NT2/D1 (cell line): ENCODE data around the gene S100A9.

Experiments
- DNase-seq: peaks from one replicate; pipeline ENCODE4 v3.0.0-alpha.2; 2011; ENCODE audit warnings: low read depth, low spot score
- H3K27me3 ChIP-seq: 2 replicates; pipeline ENCODE4 v1.6.0; 2011; ENCODE audit warnings: mild to moderate bottlenecking; ENCODE audit not compliant: insufficient read length, insufficient read depth
- H3K36me3 ChIP-seq: 2 replicates; pipeline ENCODE4 v1.6.1; 2011; ENCODE audit warnings: mild to moderate bottlenecking, low read length, mixed read lengths; ENCODE audit not compliant: insufficient read depth, insufficient read length
- H3K4me1 ChIP-seq: 2 replicates; pipeline ENCODE4 v1.5.1; 2011; ENCODE audit not compliant: insufficient read depth, insufficient read length
- H3K4me3 ChIP-seq: 2 replicates; pipeline ENCODE4 v1.5.1; 2011; ENCODE audit warnings: low read depth; ENCODE audit not compliant: insufficient read length
- H3K9ac ChIP-seq: 2 replicates; pipeline ENCODE4 v1.6.0; 2011; ENCODE audit warnings: low read depth; ENCODE audit not compliant: insufficient read length
- H3K9me3 ChIP-seq: 2 replicates; pipeline ENCODE4 v1.5.1; 2011; ENCODE audit warnings: mild to moderate bottlenecking, low read length; ENCODE audit not compliant: insufficient read depth
- SUZ12 ChIP-seq: IDR thresholded peaks from 2 replicates; pipeline ENCODE4 v1.6.1; 2011; ENCODE audit not compliant: insufficient read length, insufficient read depth; ENCODE audit errors: extremely low read depth
- YY1 ChIP-seq: IDR thresholded peaks from 2 replicates; pipeline ENCODE4 v1.6.1; 2011; ENCODE audit not compliant: insufficient read length, insufficient read depth
- ZNF274 ChIP-seq: IDR thresholded peaks from 2 replicates; pipeline ENCODE4 v1.6.1; 2011; ENCODE audit warnings: mild to moderate bottlenecking, low read depth, low read length

Gene S100A9

GRCh38 chr1:153322568-153322967 lies 35.1 kb upstream of the S100A9 start:
- no peak for TF ChIP-seq YY1
- no peak for TF ChIP-seq SUZ12
- no peak for TF ChIP-seq ZNF274
- DNase-seq, result no peak

GRCh38 chr1:153324912-153325311 lies 32.7 kb upstream of the S100A9 start:
- DNase-seq, result no peak
- H3K27me3 ChIP-seq, result no peaks in the 10 kb centered on the region
- H3K4me3 ChIP-seq, result no peak overlapping the region
- no peak for TF ChIP-seq YY1
- no peaks in the 10 kb centered on the region for H3K4me1 ChIP-seq
- H3K36me3 ChIP-seq, result no peaks in the 10 kb centered on the region
- H3K9me3 ChIP-seq, result peaks cover 42% of the 10 kb centered on the region
- no peak overlapping the region for H3K9ac ChIP-seq

More at GRCh38 chr1:153322568-153322967, 35.1 kb upstream of the S100A9 start:
- Histone ChIP-seq H3K4me3 (no peak overlapping the region), H3K27me3 (no peaks in the 10 kb centered on the region), H3K36me3 (no peaks in the 10 kb centered on the region), H3K9me3 (peaks cover 32% of the 10 kb centered on the region), H3K9ac (no peak overlapping the region), H3K4me1 (no peaks in the 10 kb centered on the region)

- peaks cover 13% of the 10 kb centered on the region for H3K9me3 ChIP-seq
- no peaks in the 10 kb centered on the region for H3K36me3 ChIP-seq
- DNase-seq, result no peak
- no peaks in the 10 kb centered on the region for H3K4me1 ChIP-seq
- TF ChIP-seq YY1 (no peak), ZNF274 (no peak), SUZ12 (no peak)
- no peak overlapping the region for H3K9ac ChIP-seq
- no peaks in the 10 kb centered on the region for H3K27me3 ChIP-seq
- no peak overlapping the region for H3K4me3 ChIP-seq
Observed at GRCh38 chr1:153333902-153334301, 23.8 kb upstream of the S100A9 start.

- H3K9ac ChIP-seq, result no peak overlapping the region
- TF ChIP-seq YY1 (no peak), SUZ12 (no peak), ZNF274 (no peak)
- no peak for DNase-seq
- no peaks in the 10 kb centered on the region for H3K36me3 ChIP-seq
- H3K9me3 ChIP-seq, result peaks cover 11% of the 10 kb centered on the region
- no peaks in the 10 kb centered on the region for H3K4me1 ChIP-seq
- H3K4me3 ChIP-seq, result no peak overlapping the region
- no peaks in the 10 kb centered on the region for H3K27me3 ChIP-seq
Observed at GRCh38 chr1:153336650-153337049, 21.0 kb upstream of the S100A9 start.

- Histone ChIP-seq H3K4me1 (no peaks in the 10 kb centered on the region), H3K9me3 (no peaks in the 10 kb centered on the region; the same call in 1 of the 2 replicates), H3K4me3 (no peak overlapping the region), H3K36me3 (no peaks in the 10 kb centered on the region), H3K27me3 (no peaks in the 10 kb centered on the region), H3K9ac (no peak overlapping the region)
- no peak for TF ChIP-seq YY1
- TF ChIP-seq SUZ12, result no peak
- TF ChIP-seq ZNF274, result no peak
- no peak for DNase-seq
Observed at GRCh38 chr1:153337980-153338853, 19.4 kb upstream of the S100A9 start.

GRCh38 chr1:153339802-153340201 lies 17.9 kb upstream of the S100A9 start:
- H3K9me3 ChIP-seq, result no peaks in the 10 kb centered on the region; the same call in 1 of the 2 replicates
- H3K4me1 ChIP-seq, result peaks cover 9% of the 10 kb centered on the region
- no peaks in the 10 kb centered on the region for H3K27me3 ChIP-seq
- no peak overlapping the region for H3K4me3 ChIP-seq
- no peak overlapping the region for H3K9ac ChIP-seq
- H3K36me3 ChIP-seq, result no peaks in the 10 kb centered on the region
- TF ChIP-seq ZNF274 (no peak), SUZ12 (no peak), YY1 (no peak)
- no peak for DNase-seq

- Histone ChIP-seq H3K4me3 (no peak overlapping the region), H3K9me3 (no peaks in the 10 kb centered on the region; the same call in 1 of the 2 replicates), H3K4me1 (peaks cover 9% of the 10 kb centered on the region), H3K9ac (no peak overlapping the region), H3K36me3 (no peaks in the 10 kb centered on the region), H3K27me3 (no peaks in the 10 kb centered on the region)
- DNase-seq, result no peak
- TF ChIP-seq SUZ12 (no peak), ZNF274 (no peak), YY1 (no peak)
Observed at GRCh38 chr1:153340356-153340755, 17.3 kb upstream of the S100A9 start.

GRCh38 chr1:153341431-153341934 lies 16.2 kb upstream of the S100A9 start:
- no peak for DNase-seq

More at GRCh38 chr1:153341431-153341934, 16.2 kb upstream of the S100A9 start:
- Histone ChIP-seq H3K4me1 (peaks cover 9% of the 10 kb centered on the region), H3K9me3 (no peaks in the 10 kb centered on the region; the same call in 1 of the 2 replicates), H3K27me3 (no peaks in the 10 kb centered on the region), H3K36me3 (no peaks in the 10 kb centered on the region), H3K9ac (no peak overlapping the region), H3K4me3 (no peak overlapping the region)
- TF ChIP-seq SUZ12 (no peak), YY1 (no peak), ZNF274 (no peak)
